HG03159 (cell line): ENCODE results near the gene NTM.

Experiments
- ATAC-seq: cut with Tn5 transposase; IDR thresholded peaks from one replicate; pipeline ENCODE4 v1.9.1; 2021; ENCODE audit warnings: mild to moderate bottlenecking, moderate library complexity; ENCODE audit not compliant: unreplicated experiment

NTM gene

DNA sequence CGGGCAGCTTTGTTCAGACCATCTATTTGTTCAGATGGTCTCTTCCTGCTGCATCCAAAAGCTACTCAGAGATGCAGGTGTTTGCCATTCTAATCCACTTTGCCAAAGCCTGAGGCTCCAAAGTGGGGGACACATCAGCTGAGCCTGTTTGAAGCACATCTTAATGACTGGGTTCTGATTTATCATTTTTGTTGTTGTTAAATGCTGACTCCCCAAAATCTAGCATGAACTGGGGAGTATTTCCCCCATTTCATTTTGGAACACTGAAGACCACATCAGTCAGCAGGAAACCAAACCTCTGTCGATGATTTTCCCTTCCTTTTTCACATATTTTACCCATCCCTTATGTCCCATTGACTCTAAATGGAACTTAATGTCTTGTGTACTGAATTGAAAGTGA lies 262.6 kb downstream of the NTM start:
- ATAC-seq, result no peak

- no peak for ATAC-seq
These were observed 263.7 kb downstream of the NTM start for GRCh38 chr11:131633921-131634715.

DNA sequence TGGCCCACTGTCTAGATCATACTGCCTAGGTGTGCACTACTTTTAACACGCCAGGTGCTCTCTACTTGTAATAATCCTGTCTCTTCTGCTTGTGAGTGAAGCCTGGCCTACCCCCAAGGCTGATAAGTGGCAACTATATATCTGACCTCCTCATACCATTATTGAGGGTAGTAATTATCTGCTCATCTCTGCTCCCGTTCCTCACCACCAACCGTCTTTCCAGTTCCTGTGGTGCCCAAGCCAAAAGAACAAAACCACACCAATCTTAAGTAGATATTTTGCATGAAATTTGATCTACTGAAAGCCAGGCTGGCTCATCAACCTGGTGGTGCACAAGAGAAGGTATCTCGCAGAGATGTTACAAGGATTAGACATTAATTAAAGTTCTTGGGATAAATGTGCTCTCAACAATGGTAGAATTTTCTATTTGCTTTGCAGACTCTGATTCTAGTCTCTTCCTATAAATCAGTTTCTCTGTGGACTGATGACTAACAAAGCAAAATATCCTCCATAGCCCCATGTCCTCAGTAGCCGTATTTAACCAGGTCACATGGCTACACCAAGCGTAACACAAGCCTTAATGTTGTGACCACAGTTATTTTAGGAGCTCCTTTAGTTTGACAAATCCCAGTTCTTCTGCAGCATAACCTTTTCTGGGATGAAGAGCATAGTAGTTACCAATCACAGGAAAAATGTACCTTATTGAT lies 267.2 kb downstream of the NTM start:
- no peak for ATAC-seq

DNA sequence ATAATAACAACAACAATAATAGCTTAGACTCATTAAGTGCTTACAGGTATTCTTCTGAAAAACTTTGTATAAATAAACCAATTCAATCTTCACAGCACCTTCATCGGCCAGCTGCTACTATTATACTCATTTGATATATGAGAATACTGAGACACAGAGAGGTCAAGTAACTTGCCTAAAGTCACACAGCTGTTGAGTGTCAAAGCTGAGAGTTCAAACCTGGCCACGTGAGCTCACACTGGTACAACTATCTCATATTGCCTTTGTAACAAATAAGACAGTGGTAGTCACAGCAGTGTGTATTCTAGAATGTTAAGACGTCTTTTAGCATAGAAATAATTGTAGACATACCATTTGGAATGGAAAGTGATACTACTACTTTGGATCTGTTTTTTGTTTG lies 268.5 kb downstream of the NTM start:
- ATAC-seq, result no peak

DNA sequence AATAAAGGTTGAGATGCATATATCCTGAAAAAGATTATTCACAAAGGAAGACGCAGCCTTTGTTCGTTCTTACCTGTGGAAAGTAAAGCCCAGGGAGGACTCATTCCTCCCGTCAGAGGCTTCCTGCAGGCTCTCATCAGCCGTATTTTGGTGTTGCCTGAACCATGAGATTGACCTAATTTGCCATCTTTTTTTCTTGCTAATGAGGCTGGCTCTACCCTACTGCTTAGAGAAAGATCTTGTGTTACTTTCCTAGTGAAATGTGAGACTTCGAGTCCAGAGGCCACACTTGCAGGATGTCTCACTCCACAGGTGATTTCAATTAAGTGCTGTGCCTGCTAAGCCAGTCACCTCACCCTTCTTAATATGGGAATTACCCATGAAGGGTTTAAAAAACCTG lies 269.9 kb downstream of the NTM start:
- ATAC-seq, result no peak

GRCh38 chr11:131642756-131643531 lies 272.5 kb downstream of the NTM start:
- no peak for ATAC-seq

DNA sequence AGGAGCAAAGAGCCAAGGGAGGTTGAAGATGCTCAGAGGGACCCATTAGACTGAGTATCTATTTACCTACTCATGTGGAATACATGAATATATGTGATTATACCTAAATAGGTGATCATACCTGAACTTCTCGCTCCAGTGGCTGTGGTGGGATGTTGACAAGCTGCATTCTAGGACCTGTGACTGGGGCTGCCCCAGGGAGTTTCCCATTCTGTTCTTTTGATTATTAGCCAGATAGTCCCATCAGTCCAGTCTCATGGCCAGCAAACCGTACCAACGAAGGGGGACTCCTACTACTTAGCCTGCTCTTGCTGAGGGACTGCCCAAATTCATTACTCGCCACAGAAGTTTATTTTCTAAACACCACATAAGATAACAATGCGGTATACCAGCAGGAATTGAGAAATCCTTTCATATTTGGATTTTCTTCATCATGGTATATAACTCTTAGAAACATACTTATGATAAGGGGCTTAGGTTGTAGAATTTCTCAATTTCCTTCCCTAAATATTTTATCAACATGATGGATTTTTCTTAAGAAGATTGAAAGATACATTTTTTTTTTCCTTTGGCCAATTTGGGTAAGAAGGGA lies 273.9 kb downstream of the NTM start:
- peak; percentile 54 for ATAC-seq

- ATAC-seq, result no peak
These were observed 274.8 kb downstream of the NTM start for GRCh38 chr11:131645237-131645636.

GRCh38 chr11:131649856-131650255 lies 279.4 kb downstream of the NTM start:
- no peak for ATAC-seq

DNA sequence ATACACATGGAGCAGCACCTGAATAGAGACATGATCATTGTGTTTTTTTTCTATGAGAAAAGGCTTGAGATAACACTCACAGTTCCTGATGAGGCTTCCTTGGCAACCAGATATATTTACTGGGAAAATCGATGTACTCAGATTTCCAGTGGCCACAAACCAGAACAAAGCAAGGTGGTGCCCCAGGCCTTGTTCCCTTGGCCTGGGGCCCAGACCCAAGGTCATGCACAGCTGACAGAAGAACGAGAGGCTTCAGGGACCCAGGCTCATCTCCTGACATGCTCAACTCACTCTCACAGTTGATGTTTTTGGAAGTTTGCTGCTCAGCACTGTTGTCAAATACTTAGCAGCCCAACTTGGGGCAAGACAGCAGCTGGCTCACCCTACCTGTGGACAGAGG lies 281.8 kb downstream of the NTM start:
- no peak for ATAC-seq

DNA sequence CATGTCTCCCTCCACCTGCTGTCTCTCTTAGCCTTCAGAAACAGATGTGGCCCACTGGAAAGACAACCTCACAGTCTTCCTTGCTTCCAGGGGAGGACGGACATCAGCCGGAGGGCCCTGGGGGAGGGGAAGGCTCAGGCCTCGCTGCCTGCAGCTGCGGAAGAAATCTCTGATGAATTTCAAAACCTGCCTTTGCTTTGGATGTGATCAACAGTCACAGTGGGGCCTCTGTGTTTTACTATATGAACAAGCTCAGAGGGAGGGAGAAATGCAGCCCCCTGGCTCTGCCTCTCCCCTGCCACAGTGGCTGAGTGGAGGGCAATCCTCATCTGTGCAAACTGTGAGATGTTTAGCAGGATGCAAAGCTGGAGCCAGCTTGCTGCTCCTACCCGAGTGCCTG lies 282.8 kb downstream of the NTM start:
- no peak for ATAC-seq

DNA sequence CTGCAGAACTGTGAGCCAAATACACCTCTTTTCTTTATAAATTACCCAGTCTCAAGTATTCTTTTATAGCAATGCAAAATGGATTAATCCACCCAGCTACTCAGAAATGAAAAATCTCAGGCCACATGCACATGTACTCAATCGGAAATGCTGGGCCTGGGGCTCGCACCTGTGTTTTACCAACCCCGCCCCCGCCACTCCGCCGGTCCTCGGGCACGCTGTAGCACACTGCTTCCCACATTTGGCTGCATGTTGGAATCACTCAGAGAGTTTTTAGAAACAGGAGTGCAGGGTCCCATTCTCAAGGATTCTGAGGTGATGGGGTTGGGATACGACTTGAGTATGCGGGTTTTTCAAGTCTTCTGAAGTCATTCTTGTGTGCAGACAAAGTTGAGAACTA lies 284.4 kb downstream of the NTM start:
- no peak for ATAC-seq

- ATAC-seq, result no peak
These were observed 285.9 kb downstream of the NTM start for GRCh38 chr11:131656179-131656838.

DNA sequence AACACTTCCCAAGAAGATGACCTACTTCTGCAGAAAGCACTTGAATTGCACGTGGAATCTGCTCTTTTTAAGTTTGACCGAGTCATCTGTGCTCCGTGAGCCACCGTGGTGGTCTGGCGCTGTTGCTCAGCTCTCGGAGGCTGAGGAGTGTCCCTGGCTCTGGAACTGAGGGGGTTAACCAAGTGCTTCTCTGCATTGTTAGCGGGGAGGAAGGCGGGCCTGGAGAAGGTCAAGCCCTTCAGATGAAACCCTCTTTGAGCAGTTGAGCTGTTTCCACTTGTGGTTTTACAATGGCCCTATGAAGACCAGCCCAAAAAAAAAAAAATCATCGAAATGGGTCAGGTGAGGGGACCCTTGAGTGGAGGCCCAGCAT lies 286.4 kb downstream of the NTM start:
- no peak for ATAC-seq

DNA sequence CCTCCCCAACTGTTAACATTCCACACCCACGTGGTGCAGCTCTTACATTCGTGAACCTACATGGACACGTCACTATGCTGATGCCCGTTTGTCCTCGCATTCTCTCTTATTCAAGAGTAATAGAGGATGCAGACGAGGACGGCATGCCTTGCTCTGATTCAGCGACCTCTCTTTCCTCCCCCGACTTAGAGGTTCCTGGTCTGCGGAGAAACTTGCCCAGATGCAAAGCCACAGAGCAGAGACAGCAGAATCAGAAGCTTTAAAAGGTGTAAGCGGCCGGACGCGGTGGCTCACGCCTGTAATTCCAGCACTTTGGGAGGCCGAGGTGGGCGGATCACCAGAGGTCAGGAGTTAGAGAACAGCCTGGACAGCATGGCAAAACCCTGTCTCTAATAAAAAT lies 288.0 kb downstream of the NTM start:
- ATAC-seq, result no peak

GRCh38 chr11:131658952-131659351 lies 288.5 kb downstream of the NTM start:
- peak; percentile 78 for ATAC-seq

DNA sequence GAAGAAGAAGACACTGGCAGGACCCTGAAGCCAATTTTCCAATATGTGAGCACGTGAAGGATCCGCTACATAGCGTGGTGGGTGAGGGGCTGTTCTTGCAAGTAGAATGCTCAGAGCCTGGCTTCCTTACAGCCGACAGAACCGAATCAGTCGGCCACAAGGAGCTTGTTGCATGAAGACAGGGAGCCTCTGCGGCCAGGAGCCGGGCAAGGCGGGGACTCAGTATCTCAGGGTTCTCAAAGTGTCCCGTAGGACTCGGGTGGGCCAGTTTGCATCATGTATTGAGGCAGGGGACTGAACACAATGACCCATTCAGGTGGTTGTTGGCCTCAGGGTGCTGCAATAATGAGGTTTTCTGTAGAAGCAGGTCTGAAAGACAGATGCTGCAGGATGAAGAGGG lies 289.5 kb downstream of the NTM start:
- no peak for ATAC-seq

GRCh38 chr11:131661132-131661531 lies 290.7 kb downstream of the NTM start:
- ATAC-seq, result no peak

DNA sequence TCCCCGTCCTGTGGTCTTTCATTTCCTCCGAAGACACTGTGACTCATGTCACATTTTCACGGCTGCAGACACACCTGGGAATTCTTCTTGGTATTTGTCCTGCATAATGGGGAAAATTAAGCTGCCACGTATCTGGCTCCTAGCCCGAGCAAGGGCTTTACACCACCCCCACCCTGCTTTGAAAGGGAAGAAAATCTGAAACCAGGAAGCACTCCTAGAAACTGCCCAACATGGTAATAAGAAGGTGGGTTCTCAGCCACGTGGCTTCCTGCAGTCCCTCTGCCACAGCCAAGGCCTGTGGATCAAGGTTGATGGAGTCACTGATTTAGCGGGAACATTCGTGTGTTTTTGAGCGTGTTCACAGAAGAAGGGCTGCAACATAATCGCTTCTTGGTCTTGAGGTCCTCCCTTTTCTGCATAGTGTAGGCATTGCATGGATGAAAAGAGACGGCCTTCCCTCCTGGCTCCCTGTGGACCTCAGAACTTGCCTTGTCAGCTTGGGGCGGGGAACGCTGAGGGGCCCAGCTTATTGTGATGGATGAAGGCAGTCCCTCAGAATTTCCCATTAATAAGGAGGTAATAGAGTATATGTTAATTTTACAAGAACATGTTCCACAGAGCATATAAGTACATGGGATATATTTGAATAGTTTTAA lies 292.0 kb downstream of the NTM start:
- no peak for ATAC-seq

DNA sequence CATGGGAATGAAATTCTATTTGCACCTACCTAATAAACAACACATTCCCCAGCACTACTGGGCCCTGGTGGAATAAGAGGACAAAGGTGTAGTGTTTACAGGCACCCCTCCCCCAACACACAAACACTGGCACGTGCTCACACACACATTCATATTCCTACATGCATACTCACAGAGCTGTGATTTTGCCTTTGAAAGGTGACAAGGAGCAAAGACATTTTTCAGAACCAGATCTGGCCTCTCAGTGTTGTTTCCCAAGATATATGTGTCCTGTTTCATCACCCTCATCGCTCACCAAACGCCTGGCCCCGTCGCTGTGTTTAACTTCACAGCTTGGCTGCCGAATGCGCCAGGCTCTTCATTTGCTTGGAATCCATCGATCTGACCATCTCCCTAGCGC lies 292.6 kb downstream of the NTM start:
- no peak for ATAC-seq
